HEK293 (cell line): Measurements from ENCODE around the gene ABTB2.

Experiments used
- CTCF ChIA-PET: fragments of 350-600 bp; formaldehyde crosslinking; extraction: SDS; loops from one replicate; lab custom pipeline; 2021; ENCODE audit warnings: antibody characterized with exemption; lab: Yijun Ruan, JAX
- POLR2A ChIA-PET: fragments of 300-600 bp; formaldehyde crosslinking; extraction: SDS; loops from one replicate; lab custom pipeline; 2020; ENCODE audit warnings: antibody characterized with exemption, inconsistent platforms; lab: Yijun Ruan, JAX
- H3K27ac ChIP-seq: fragments of 200-500 bp; sonication (Bioruptor generic); 2 replicates; pipeline ENCODE4 v1.5.1; 2014; ENCODE audit warnings: low read depth, low read length, control low read depth, inconsistent platforms; ENCODE audit errors: extremely low read depth
- H3K36me3 ChIP-seq, 2 experiments: fragments of 200-500 bp in 1 of 2; sonication (Bioruptor generic) in 1 of 2; 1 replicate in 1 of 2; 2 replicates in 1 of 2; pipeline ENCODE4 v1.5.1; 2014 to 2017; ENCODE audit warnings: inconsistent platforms in 2 of 2, low read length in 2 of 2; ENCODE audit not compliant: control insufficient read depth in 2 of 2, insufficient read depth in 1 of 2
- H3K4me1 ChIP-seq: fragments of 200-500 bp; sonication (Bioruptor generic); 2 replicates; pipeline ENCODE4 v1.5.1; 2014; ENCODE audit warnings: mild to moderate bottlenecking, low read length, inconsistent platforms; ENCODE audit not compliant: control insufficient read depth, insufficient read depth
- H3K4me3 ChIP-seq: 2 replicates; pipeline ENCODE4 v1.5.1; 2011; ENCODE audit warnings: low read depth, mild to moderate bottlenecking, control low read depth, low read length, moderate library complexity
- H3K9me3 ChIP-seq: fragments of 200-500 bp; sonication (Bioruptor generic); 2 replicates; pipeline ENCODE4 v1.5.1; 2014; ENCODE audit warnings: low read depth, low read length, inconsistent platforms; ENCODE audit not compliant: control insufficient read depth, insufficient read depth
- BCL11B ChIP-seq: fragments of 450-650 bp; formaldehyde crosslinking; IDR thresholded peaks from 2 replicates; pipeline ENCODE4 v1.5.1; 2016; ENCODE audit warnings: low read depth, missing biosample characterization, missing genetic modification characterization
- CTCF ChIP-seq: fragments of 450-650 bp; formaldehyde crosslinking; IDR thresholded peaks from 2 replicates; pipeline ENCODE4 v1.5.1; 2016; ENCODE audit warnings: missing biosample characterization, missing genetic modification characterization
- KLF16 ChIP-seq: fragments of 450-650 bp; formaldehyde crosslinking; IDR thresholded peaks from 2 replicates; pipeline ENCODE4 v1.5.1; 2017; ENCODE audit warnings: missing biosample characterization, missing genetic modification characterization
- KLF9 ChIP-seq: fragments of 450-650 bp; formaldehyde crosslinking; IDR thresholded peaks from 2 replicates; pipeline ENCODE4 v1.5.1; 2016; ENCODE audit warnings: missing biosample characterization, missing genetic modification characterization, low read depth
- SALL2 ChIP-seq: fragments of 450-650 bp; formaldehyde crosslinking; IDR thresholded peaks from 2 replicates; pipeline ENCODE4 v1.5.0; 2017; ENCODE audit warnings: missing biosample characterization, mild to moderate bottlenecking, missing genetic modification characterization, borderline replicate concordance
- SP7 ChIP-seq: fragments of 450-650 bp; formaldehyde crosslinking; IDR thresholded peaks from 2 replicates; pipeline ENCODE4 v1.5.1; 2016; ENCODE audit warnings: missing biosample characterization, missing genetic modification characterization
- TCF7L2 ChIP-seq: IDR thresholded peaks from 2 replicates; pipeline ENCODE4 v1.6.1; 2011; ENCODE audit warnings: low read depth, mild to moderate bottlenecking, inconsistent platforms, low read length, moderate library complexity, borderline replicate concordance
- WT1 ChIP-seq: fragments of 450-650 bp; formaldehyde crosslinking; IDR thresholded peaks from 2 replicates; pipeline ENCODE4 v1.5.1; 2016; ENCODE audit warnings: missing biosample characterization, missing genetic modification characterization
- ZNF140 ChIP-seq: fragments of 450-650 bp; formaldehyde crosslinking; IDR thresholded peaks from 2 replicates; pipeline ENCODE4 v1.5.1; 2016; ENCODE audit warnings: missing biosample characterization, missing genetic modification characterization
- ZNF24 ChIP-seq: fragments of 450-650 bp; formaldehyde crosslinking; IDR thresholded peaks from 2 replicates; pipeline ENCODE4 v1.5.1; 2016; ENCODE audit warnings: missing biosample characterization, missing genetic modification characterization
- ZNF302 ChIP-seq: fragments of 450-650 bp; formaldehyde crosslinking; IDR thresholded peaks from 2 replicates; pipeline ENCODE4 v1.5.1; 2016; ENCODE audit warnings: missing biosample characterization, missing genetic modification characterization, low read depth
- ZNF37A ChIP-seq: fragments of 450-650 bp; IDR thresholded peaks from 2 replicates; pipeline ENCODE4 v1.5.1; 2018; ENCODE audit warnings: missing biosample characterization, missing genetic modification characterization
- ZNF398 ChIP-seq: fragments of 450-650 bp; formaldehyde crosslinking; IDR thresholded peaks from 2 replicates; pipeline ENCODE4 v1.5.1; 2017; ENCODE audit warnings: missing biosample characterization, missing genetic modification characterization
- ZNF529 ChIP-seq: fragments of 450-650 bp; formaldehyde crosslinking; IDR thresholded peaks from 2 replicates; pipeline ENCODE4 v1.5.1; 2017; ENCODE audit warnings: missing genetic modification characterization, missing biosample characterization; ENCODE audit not compliant: insufficient replicate concordance
- ZNF558 ChIP-seq: fragments of 450-650 bp; formaldehyde crosslinking; IDR thresholded peaks from 2 replicates; pipeline ENCODE4 v1.5.1; 2016; ENCODE audit warnings: missing biosample characterization, missing genetic modification characterization
- ZNF621 ChIP-seq: fragments of 450-650 bp; formaldehyde crosslinking; IDR thresholded peaks from 2 replicates; pipeline ENCODE4 v1.5.1; 2017; ENCODE audit warnings: missing biosample characterization, missing genetic modification characterization
- ZNF654 ChIP-seq: fragments of 450-650 bp; formaldehyde crosslinking; IDR thresholded peaks from 2 replicates; pipeline ENCODE4 v1.5.1; 2016; ENCODE audit warnings: low read depth, missing biosample characterization, missing genetic modification characterization
- ZNF747 ChIP-seq: fragments of 450-650 bp; formaldehyde crosslinking; IDR thresholded peaks from 2 replicates; pipeline ENCODE4 v1.5.1; 2016; ENCODE audit warnings: missing biosample characterization, missing genetic modification characterization
- ZNF843 ChIP-seq: fragments of 450-650 bp; formaldehyde crosslinking; IDR thresholded peaks from 2 replicates; pipeline ENCODE4 v1.5.1; 2016; ENCODE audit warnings: missing biosample characterization, missing genetic modification characterization
- ZSCAN4 ChIP-seq: fragments of 450-650 bp; formaldehyde crosslinking; IDR thresholded peaks from 2 replicates; pipeline ENCODE4 v1.5.1; 2017; ENCODE audit warnings: missing biosample characterization, missing genetic modification characterization
- TF ChIP-seq, protein P1 (sequence below): fragments of 450-650 bp; formaldehyde crosslinking; IDR thresholded peaks from 2 replicates; pipeline ENCODE4 v1.5.1; 2016; ENCODE audit warnings: missing biosample characterization, missing genetic modification characterization
- TF ChIP-seq, protein P2 (sequence below): fragments of 450-650 bp; formaldehyde crosslinking; IDR thresholded peaks from 2 replicates; pipeline ENCODE4 v1.5.1; 2017; ENCODE audit warnings: missing biosample characterization, missing genetic modification characterization
- TF ChIP-seq, protein P3 (sequence below): fragments of 450-650 bp; formaldehyde crosslinking; IDR thresholded peaks from 2 replicates; pipeline ENCODE4 v1.5.1; 2016; ENCODE audit warnings: missing biosample characterization, missing genetic modification characterization, low read depth

Gene ABTB2

DNA sequence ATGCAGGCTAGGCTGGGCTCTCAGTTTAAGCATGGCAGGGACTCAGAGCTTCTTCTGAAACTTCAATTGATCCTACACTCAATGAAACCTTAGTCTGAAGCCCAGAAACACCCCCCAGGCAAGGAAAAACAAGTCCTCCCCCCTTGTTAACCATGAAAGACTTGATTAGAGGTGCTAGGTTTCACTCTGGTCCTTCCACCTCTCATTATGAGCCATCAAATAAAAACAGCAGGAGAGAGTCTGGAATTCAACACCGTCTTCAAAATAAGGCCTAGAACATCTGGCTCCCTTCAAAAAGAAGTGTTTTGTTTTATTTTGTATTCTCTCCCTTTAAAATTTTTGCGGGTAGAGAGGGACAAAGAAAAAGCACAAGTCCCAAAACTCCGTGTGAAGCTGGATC, 156.7 kb downstream of the ABTB2 start (continued):
- TF ChIP-seq KLF16: no peak
- TF ChIP-seq, protein P1, sequence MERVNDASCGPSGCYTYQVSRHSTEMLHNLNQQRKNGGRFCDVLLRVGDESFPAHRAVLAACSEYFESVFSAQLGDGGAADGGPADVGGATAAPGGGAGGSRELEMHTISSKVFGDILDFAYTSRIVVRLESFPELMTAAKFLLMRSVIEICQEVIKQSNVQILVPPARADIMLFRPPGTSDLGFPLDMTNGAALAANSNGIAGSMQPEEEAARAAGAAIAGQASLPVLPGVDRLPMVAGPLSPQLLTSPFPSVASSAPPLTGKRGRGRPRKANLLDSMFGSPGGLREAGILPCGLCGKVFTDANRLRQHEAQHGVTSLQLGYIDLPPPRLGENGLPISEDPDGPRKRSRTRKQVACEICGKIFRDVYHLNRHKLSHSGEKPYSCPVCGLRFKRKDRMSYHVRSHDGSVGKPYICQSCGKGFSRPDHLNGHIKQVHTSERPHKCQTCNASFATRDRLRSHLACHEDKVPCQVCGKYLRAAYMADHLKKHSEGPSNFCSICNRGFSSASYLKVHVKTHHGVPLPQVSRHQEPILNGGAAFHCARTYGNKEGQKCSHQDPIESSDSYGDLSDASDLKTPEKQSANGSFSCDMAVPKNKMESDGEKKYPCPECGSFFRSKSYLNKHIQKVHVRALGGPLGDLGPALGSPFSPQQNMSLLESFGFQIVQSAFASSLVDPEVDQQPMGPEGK (tag by site-specific recombination): peak; percentile 36; the same call in 1 of the 2 replicates
- 0 out of 2 replicates have a peak, but pooled peaks have one; percentile 38 for TF ChIP-seq ZNF24
- TF ChIP-seq KLF9 (tag by site-specific recombination): no peak
- peak; percentile 89 for TF ChIP-seq ZNF843
- 0 out of 2 replicates have a peak, but pooled peaks have one; percentile 63 for TF ChIP-seq BCL11B (tag by site-specific recombination)
- TF ChIP-seq SP7 (tag by site-specific recombination): peak; percentile 83
- TF ChIP-seq, all 188 proteins: peak for 16

- Histone ChIP-seq H3K27ac (no peak overlapping the region), H3K4me1 (peaks cover 8% of the 10 kb centered on the region; the same call in 1 of the 2 replicates)
- TF ChIP-seq, protein P2, sequence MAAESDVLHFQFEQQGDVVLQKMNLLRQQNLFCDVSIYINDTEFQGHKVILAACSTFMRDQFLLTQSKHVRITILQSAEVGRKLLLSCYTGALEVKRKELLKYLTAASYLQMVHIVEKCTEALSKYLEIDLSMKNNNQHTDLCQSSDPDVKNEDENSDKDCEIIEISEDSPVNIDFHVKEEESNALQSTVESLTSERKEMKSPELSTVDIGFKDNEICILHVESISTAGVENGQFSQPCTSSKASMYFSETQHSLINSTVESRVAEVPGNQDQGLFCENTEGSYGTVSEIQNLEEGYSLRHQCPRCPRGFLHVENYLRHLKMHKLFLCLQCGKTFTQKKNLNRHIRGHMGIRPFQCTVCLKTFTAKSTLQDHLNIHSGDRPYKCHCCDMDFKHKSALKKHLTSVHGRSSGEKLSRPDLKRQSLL (tag by site-specific recombination): no peak
- TF ChIP-seq, protein P3, sequence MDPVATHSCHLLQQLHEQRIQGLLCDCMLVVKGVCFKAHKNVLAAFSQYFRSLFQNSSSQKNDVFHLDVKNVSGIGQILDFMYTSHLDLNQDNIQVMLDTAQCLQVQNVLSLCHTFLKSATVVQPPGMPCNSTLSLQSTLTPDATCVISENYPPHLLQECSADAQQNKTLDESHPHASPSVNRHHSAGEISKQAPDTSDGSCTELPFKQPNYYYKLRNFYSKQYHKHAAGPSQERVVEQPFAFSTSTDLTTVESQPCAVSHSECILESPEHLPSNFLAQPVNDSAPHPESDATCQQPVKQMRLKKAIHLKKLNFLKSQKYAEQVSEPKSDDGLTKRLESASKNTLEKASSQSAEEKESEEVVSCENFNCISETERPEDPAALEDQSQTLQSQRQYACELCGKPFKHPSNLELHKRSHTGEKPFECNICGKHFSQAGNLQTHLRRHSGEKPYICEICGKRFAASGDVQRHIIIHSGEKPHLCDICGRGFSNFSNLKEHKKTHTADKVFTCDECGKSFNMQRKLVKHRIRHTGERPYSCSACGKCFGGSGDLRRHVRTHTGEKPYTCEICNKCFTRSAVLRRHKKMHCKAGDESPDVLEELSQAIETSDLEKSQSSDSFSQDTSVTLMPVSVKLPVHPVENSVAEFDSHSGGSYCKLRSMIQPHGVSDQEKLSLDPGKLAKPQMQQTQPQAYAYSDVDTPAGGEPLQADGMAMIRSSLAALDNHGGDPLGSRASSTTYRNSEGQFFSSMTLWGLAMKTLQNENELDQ: no peak
- TF ChIP-seq ZNF398 (tag by site-specific recombination) (no peak), CTCF (tag by site-specific recombination) (no peak), SALL2 (no peak), ZNF621 (tag by site-specific recombination) (no peak), ZSCAN4 (no peak), ZNF558 (tag by site-specific recombination) (no peak), ZNF37A (no peak), TCF7L2 (no peak), WT1 (tag by site-specific recombination) (no peak), ZNF140 (tag by site-specific recombination) (no peak), ZNF747 (tag by site-specific recombination) (no peak), ZNF529 (tag by site-specific recombination) (no peak), ZNF654 (tag by site-specific recombination) (no peak), ZNF302 (no peak)
- TF ChIP-seq, all 188 proteins: peak for 0
- H3K4me3 ChIP-seq: no peak overlapping the region
- H3K9me3 ChIP-seq: no peaks in the 10 kb centered on the region
- ChIA-PET POLR2A (no interaction called here), CTCF (no interaction called here)
- H3K36me3 ChIP-seq: peaks cover 0 to 5% of the 10 kb centered on the region in 2 experiments; a peak in 1 of 3 replicates
Measured at GRCh38 chr11:34199525-34199924, 158.3 kb downstream of the ABTB2 start.
